HepG2 (cell line): ENCODE data around the gene CNIH3. TPM values are rescaled to one million over a fixed set of nuclear protein-coding genes. Genes with fewer than 3 reads are reported as not detected.

Experiments
- ATAC-seq: fragments of 200-7000 bp; cut with Tn5 transposase; 3 replicates; pipeline ENCODE4 v1.9.1; 2020; ENCODE audit warnings: mild to moderate bottlenecking, moderate library complexity
- BruUV-seq: library from RNA; stranded (reverse); fragments of 400-500 nt; replicated peaks from 2 replicates; lab custom pipeline; 2021; lab: Mats Ljungman, UMichigan
- CTCF ChIA-PET: fragments of 300-600 bp; formaldehyde crosslinking; extraction: SDS; loops from one replicate; lab custom pipeline; 2021; ENCODE audit warnings: low total read pairs, inconsistent platforms, low intra/inter-chr PET ratio; lab: Yijun Ruan, JAX
- POLR2A ChIA-PET: fragments of 350-600 bp; sonication (Branson Sonifier 250); formaldehyde crosslinking; loops from one replicate; lab custom pipeline; 2020; ENCODE audit warnings: antibody characterized with exemption, inconsistent platforms; lab: Yijun Ruan, JAX
- DNase-seq: peaks from one replicate; pipeline ENCODE4 v3.0.0-alpha.2; 2015; ENCODE audit warnings: low spot score
- FAIRE-seq: peaks from 3 replicates; lab custom pipeline; 2011; peaks lifted over from hg19 to GRCh38; lab: Jason Lieb, UNC
- H2AFZ ChIP-seq: one replicate; pipeline ENCODE4 v1.6.1; 2011; ENCODE audit warnings: low read length, inconsistent platforms
- H3K27ac ChIP-seq: fragments of 300-600 bp; 3 replicates; pipeline ENCODE4 v1.8.0; 2011; ENCODE audit warnings: mixed run types, mild to moderate bottlenecking, mixed read lengths, low read length, inconsistent platforms; ENCODE audit not compliant: insufficient read depth; ENCODE audit errors: extremely low read length
- H3K27me3 ChIP-seq, 2 experiments: fragments of 200-600 bp in 1 of 2; 2 replicates in 1 of 2; 3 replicates in 1 of 2; pipeline versions ENCODE4 v1.6.0 to v1.8.0; 2011; ENCODE audit warnings: low read length in 2 of 2, mild to moderate bottlenecking in 2 of 2, moderate library complexity in 2 of 2, inconsistent platforms in 1 of 2; ENCODE audit not compliant: insufficient read depth in 2 of 2, control insufficient read depth in 1 of 2
- H3K36me3 ChIP-seq, 2 experiments: fragments of 200-600 bp in 1 of 2; replicated peaks in 1 of 2; 2 replicates in 1 of 2; 3 replicates in 1 of 2; pipeline versions ENCODE4 v1.5.1 to v1.8.0; 2011; ENCODE audit warnings: low read length in 2 of 2, inconsistent platforms in 1 of 2; ENCODE audit not compliant: insufficient read depth in 2 of 2, control insufficient read depth in 1 of 2
- H3K4me1 ChIP-seq: 2 replicates; pipeline ENCODE4 v1.5.1; 2012; ENCODE audit warnings: low read length, inconsistent platforms; ENCODE audit not compliant: insufficient read depth
- H3K4me2 ChIP-seq: 2 replicates; pipeline ENCODE4 v1.6.0; 2011; ENCODE audit warnings: low read depth, low read length, inconsistent platforms
- H3K4me3 ChIP-seq, 3 experiments: fragments of 200-600 bp in 1 of 3; sonication (generic), shearing (Covaris generic) in 1 of 3; replicated peaks in 1 of 3; 2 replicates each; pipeline ENCODE4 v1.5.1; 2011 to 2016; ENCODE audit warnings: low read length in 3 of 3, inconsistent platforms in 2 of 3, low read depth in 2 of 3, mild to moderate bottlenecking in 2 of 3, control low read depth in 1 of 3, mixed read lengths in 1 of 3; ENCODE audit not compliant: insufficient read depth in 1 of 3
- H3K79me2 ChIP-seq: one replicate; pipeline ENCODE4 v1.6.1; 2011; ENCODE audit warnings: low read length, inconsistent platforms; ENCODE audit not compliant: insufficient read depth
- H3K9ac ChIP-seq: 2 replicates; pipeline ENCODE4 v1.6.0; 2011; ENCODE audit warnings: mild to moderate bottlenecking, low read depth, low read length, inconsistent platforms; ENCODE audit not compliant: insufficient read depth
- H3K9me3 ChIP-seq: 2 replicates; pipeline ENCODE4 v1.5.1; 2012; ENCODE audit warnings: mild to moderate bottlenecking, low read length
- H4K20me1 ChIP-seq: 2 replicates; pipeline ENCODE4 v1.6.0; 2011; ENCODE audit warnings: inconsistent platforms, mild to moderate bottlenecking, low read length, moderate library complexity; ENCODE audit not compliant: insufficient read depth
- ETV6 ChIP-seq: sonication (generic); formaldehyde crosslinking; conservative IDR thresholded peaks from 2 replicates; pipeline ENCODE4 v1.4.0; 2020; ENCODE audit warnings: missing genetic modification reagents
- FOSL1 ChIP-seq: sonication (generic); formaldehyde crosslinking; IDR thresholded peaks from 2 replicates; pipeline ENCODE4 v1.9.0; 2021; ENCODE audit warnings: missing genetic modification reagents, borderline replicate concordance
- MED1 ChIP-seq: sonication (generic); formaldehyde crosslinking; IDR thresholded peaks from 2 replicates; pipeline ENCODE4 v1.4.0; 2020; ENCODE audit warnings: missing genetic modification reagents
- MEF2D ChIP-seq: sonication (generic); formaldehyde crosslinking; IDR thresholded peaks from 2 replicates; pipeline ENCODE4 v1.5.1; 2020; ENCODE audit warnings: mild to moderate bottlenecking, missing genetic modification reagents
- NFKBIZ ChIP-seq: IDR thresholded peaks from 2 replicates; pipeline ENCODE4 v1.6.1; 2018; ENCODE audit warnings: missing genetic modification reagents, missing compliant biosample characterization
- RBM22 ChIP-seq: fragments of 200-400 bp; formaldehyde crosslinking; optimal IDR thresholded peaks from 2 replicates; pipeline ENCODE3; 2017; ENCODE audit warnings: mild to moderate bottlenecking, low read length, moderate library complexity
- SIN3A ChIP-seq: IDR thresholded peaks from 2 replicates; pipeline ENCODE4 v1.6.1; 2011; ENCODE audit warnings: low read depth, mild to moderate bottlenecking, control low read depth, low read length, borderline replicate concordance
- TFAP4 ChIP-seq: sonication (generic); IDR thresholded peaks from 2 replicates; pipeline ENCODE4 v1.6.1; 2016; ENCODE audit warnings: low read depth, borderline replicate concordance
- ZBTB14 ChIP-seq: sonication (generic); formaldehyde crosslinking; IDR thresholded peaks from 2 replicates; pipeline ENCODE4 v1.4.0; 2020; ENCODE audit warnings: missing genetic modification reagents
- ZBTB34 ChIP-seq: sonication (generic); formaldehyde crosslinking; IDR thresholded peaks from 2 replicates; pipeline ENCODE4 v1.8.0; 2022; ENCODE audit warnings: mild to moderate bottlenecking, missing genetic modification reagents
- ZBTB8A ChIP-seq: sonication (generic); formaldehyde crosslinking; IDR thresholded peaks from 2 replicates; pipeline ENCODE4 v1.4.0; 2020; ENCODE audit warnings: mild to moderate bottlenecking, low read depth, missing genetic modification reagents, borderline replicate concordance
- ZFP62 ChIP-seq: sonication (generic); formaldehyde crosslinking; IDR thresholded peaks from 2 replicates; pipeline ENCODE4 v1.4.0; 2020; ENCODE audit warnings: missing genetic modification reagents
- ZNF282 ChIP-seq: fragments of 450-650 bp; IDR thresholded peaks from 2 replicates; pipeline ENCODE4 v1.6.1; 2018; ENCODE audit not compliant: partially characterized antibody
- ZNF329 ChIP-seq: sonication (generic); formaldehyde crosslinking; IDR thresholded peaks from 2 replicates; pipeline ENCODE4 v1.9.0; 2021; ENCODE audit warnings: low read depth, mild to moderate bottlenecking, missing genetic modification reagents
- ZNF383 ChIP-seq: sonication (generic); formaldehyde crosslinking; IDR thresholded peaks from 2 replicates; pipeline ENCODE4 v1.4.0; 2020; ENCODE audit warnings: missing genetic modification reagents, mild to moderate bottlenecking, borderline replicate concordance
- ZSCAN22 ChIP-seq: sonication (generic); formaldehyde crosslinking; IDR thresholded peaks from 2 replicates; pipeline ENCODE4 v1.4.0; 2020; ENCODE audit warnings: mild to moderate bottlenecking, missing genetic modification reagents
- WGBS: methylation state at CpG from one replicate; pipeline ENCODE4 v1.1.6; 2017; ENCODE audit warnings: low lambda C conversion rate; 5-methylcytosine and 5-hydroxymethylcytosine counted together
- in situ Hi-C: cut with HindIII; loops from 2 replicates; pipeline ENCODE4 v1.10.0; 2017; ENCODE audit warnings: low pct_unique_long_range_greater_than_20kb; ENCODE audit not compliant: extremely low pct_ligation_motif_present
- intact Hi-C: fragments of 100-400 bp; cut with micrococcal nuclease; formaldehyde crosslinking; loops from one replicate; pipeline ENCODE4 v1.10.0; 2022; ENCODE audit not compliant: unreplicated experiment
- polyA plus RNA-seq, 8 experiments: library from polyadenylated mRNA; depleted of rRNA in 3 of 8; stranded (reverse) in 7 of 8; unstranded in 1 of 8; fragments of >200 nt; fragmentation: Illumina TruSeq in 4 of 8; extraction: Trizol in 4 of 8; gene quantifications; 2 replicates each; pipeline versions ENCODE4 v1.2.1 to v1.2.3, GENCODE V29; 2011 to 2016; ENCODE audit warnings: low read depth in 4 of 8, missing spikeins in 1 of 8, mixed read lengths in 1 of 8; ENCODE audit not compliant: insufficient read depth in 1 of 8
- total RNA-seq, 5 experiments: library from RNA; depleted of rRNA; stranded (reverse); fragments of >200 nt; fragmentation: Illumina TruSeq; extraction: Trizol; gene quantifications; 2 replicates each; pipeline ENCODE4 v1.2.3, GENCODE V29; 2016; ENCODE audit warnings: low read depth in 1 of 5

Gene CNIH3
- total and polyA plus RNA-seq, 2 of the 13 experiments (the other 11 are each of a cell fraction or from before 2014, with no cell fraction given) = 0.36 to 1.1 TPM

DNA sequence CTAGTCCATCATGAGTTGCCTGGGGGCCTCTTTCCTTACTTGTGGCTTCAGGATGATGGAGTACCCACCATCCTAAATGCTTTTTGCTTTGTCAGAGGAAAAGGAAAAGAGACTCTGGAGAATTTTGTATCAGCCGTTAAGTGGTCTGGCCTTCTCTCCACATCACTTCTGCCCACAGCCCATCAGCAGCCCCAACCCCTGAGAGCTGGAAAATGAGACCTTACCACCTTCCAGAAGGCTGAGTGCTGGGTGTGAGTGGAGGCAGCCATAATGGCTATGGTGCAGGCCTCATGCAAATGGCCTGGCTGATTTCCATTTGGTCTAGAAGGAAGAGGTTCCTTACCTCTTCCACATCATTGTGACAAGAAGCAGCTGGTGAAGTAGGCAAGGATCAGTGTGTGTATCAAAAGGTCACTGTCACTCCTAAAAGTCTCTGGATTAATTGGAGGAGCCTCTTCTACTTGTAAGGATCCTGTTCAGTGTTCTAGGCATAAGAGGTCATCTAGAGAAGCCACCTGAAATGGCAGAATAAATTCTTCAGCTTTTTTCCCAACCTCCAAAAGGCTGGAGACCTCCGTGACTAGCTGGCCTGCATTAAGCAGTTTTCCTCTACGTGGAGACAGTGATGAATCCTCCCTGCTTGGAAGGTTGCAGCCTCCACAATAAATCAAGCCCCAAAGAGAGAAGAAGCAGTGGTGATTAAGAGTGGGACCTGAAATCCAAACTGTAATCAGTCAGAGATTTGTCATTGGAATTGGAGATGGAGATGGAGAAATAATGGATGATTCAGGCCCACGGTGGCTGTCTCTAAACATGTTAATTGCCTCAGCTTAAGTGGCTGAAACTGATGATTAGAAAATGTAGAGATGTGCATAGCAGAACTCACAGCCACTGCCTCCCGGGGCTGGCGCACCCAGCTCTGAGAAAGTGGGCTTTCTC lies 111.5 kb downstream of the CNIH3 start:
- H3K4me2 ChIP-seq = no peak overlapping the region
- no peak for DNase-seq
- no peak for ATAC-seq
- no peaks in the 10 kb centered on the region for H3K9me3 ChIP-seq
- no peak for FAIRE-seq
- ChIA-PET POLR2A (no interaction called here), CTCF (no interaction called here)
- peaks cover 0 to 5% of the 10 kb centered on the region in 2 experiments; a peak in 1 of 5 replicates for H3K27me3 ChIP-seq
- WGBS = 20% methylated on average over 4 of the region's 6 CpGs
- H2AFZ ChIP-seq = no peak overlapping the region
- no peak overlapping the region for H3K4me3 ChIP-seq
- in situ Hi-C loops = no loop called here
- H3K27ac ChIP-seq = no peak overlapping the region
- no peak for TF ChIP-seq ZBTB34 (CRISPR knock-in tag)
- TF ChIP-seq SIN3A = no peak
- TF ChIP-seq NFKBIZ (CRISPR knock-in tag) = no peak
- no peak for TF ChIP-seq MEF2D (CRISPR knock-in tag)
- TF ChIP-seq ZSCAN22 = no peak
- no peak for TF ChIP-seq ZBTB14
- no peak for TF ChIP-seq TFAP4
- no peak for TF ChIP-seq ZNF383 (CRISPR knock-in tag)
- TF ChIP-seq ZFP62 = no peak
- TF ChIP-seq ZNF282 = no peak
- TF ChIP-seq MED1 (CRISPR knock-in tag) = no peak
- TF ChIP-seq FOSL1 = no peak
- no peak for TF ChIP-seq ZNF329 (CRISPR knock-in tag)
- TF ChIP-seq RBM22 = no peak
- TF ChIP-seq ZBTB8A (CRISPR knock-in tag) = no peak
- no peak for TF ChIP-seq ETV6 (CRISPR knock-in tag)
- no peak overlapping the region for H3K9ac ChIP-seq
- peaks cover 8% of the 10 kb centered on the region for H3K4me1 ChIP-seq
- no peaks in the 10 kb centered on the region for H3K79me2 ChIP-seq
- BruUV-seq = no TSS peak
- H4K20me1 ChIP-seq = no peaks in the 10 kb centered on the region
- intact Hi-C loops = no loop called here
- H3K36me3 ChIP-seq = no peaks in the 10 kb centered on the region
